Gastroesophageal sphincter (tissue), 3 donors: ENCODE data around the gene PLCH1.

ENCODE experiments used
- EP300 ChIP-seq: sonication (generic); formaldehyde crosslinking; IDR thresholded peaks from one replicate; pipeline ENCODE4 v1.6.1; 2017; ENCODE audit warnings: antibody characterized with exemption, mild to moderate bottlenecking
- POLR2A ChIP-seq, 2 donors: fragments of 450-650 bp; IDR thresholded peaks; one replicate each; pipeline ENCODE4 v1.6.1; 2017; ENCODE audit warnings: antibody characterized with exemption in 2 of 2, mild to moderate bottlenecking in 2 of 2, moderate library complexity in 1 of 2
- POLR2AphosphoS5 ChIP-seq: sonication (generic); formaldehyde crosslinking; IDR thresholded peaks from one replicate; pipeline ENCODE4 v1.6.1; 2017; ENCODE audit warnings: antibody characterized with exemption
- TF ChIP-seq, protein P1 (sequence below), 4 experiments: fragments of 200-600 bp in 2 of 4; fragments of 450-650 bp in 2 of 4; sonication (generic) in 1 of 4; IDR thresholded peaks; one replicate each; pipeline ENCODE4 v1.5.1; 2017 to 2019; ENCODE audit warnings: antibody characterized with exemption in 4 of 4, mild to moderate bottlenecking in 2 of 4, moderate library complexity in 2 of 4

DNA sequence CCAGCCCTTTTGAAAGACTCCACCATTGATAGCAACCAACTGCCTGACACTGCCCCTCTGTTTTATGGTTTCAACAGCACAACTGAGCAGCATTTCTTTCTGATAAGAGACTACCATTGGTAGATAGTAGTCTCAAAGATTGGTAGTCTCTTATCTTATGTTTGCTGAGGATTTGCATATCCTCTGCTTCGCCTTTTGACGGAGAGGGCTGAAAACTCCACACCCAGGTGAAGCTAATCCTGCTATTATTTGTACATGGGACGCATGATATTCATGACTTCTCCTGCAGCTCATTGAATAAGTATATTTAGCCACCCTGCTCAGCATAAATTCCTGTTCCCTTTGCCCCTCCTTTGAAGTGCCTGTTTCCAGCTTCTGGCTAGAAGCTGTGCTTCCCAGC lies 332.0 kb downstream of the PLCH1 start:
- TF ChIP-seq, protein P1, sequence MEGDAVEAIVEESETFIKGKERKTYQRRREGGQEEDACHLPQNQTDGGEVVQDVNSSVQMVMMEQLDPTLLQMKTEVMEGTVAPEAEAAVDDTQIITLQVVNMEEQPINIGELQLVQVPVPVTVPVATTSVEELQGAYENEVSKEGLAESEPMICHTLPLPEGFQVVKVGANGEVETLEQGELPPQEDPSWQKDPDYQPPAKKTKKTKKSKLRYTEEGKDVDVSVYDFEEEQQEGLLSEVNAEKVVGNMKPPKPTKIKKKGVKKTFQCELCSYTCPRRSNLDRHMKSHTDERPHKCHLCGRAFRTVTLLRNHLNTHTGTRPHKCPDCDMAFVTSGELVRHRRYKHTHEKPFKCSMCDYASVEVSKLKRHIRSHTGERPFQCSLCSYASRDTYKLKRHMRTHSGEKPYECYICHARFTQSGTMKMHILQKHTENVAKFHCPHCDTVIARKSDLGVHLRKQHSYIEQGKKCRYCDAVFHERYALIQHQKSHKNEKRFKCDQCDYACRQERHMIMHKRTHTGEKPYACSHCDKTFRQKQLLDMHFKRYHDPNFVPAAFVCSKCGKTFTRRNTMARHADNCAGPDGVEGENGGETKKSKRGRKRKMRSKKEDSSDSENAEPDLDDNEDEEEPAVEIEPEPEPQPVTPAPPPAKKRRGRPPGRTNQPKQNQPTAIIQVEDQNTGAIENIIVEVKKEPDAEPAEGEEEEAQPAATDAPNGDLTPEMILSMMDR (IDR thresholded peaks at IDR 0.05), result no peak
- no peak for TF ChIP-seq POLR2A (IDR thresholded peaks at IDR 0.05)
- no peak for TF ChIP-seq POLR2AphosphoS5
- TF ChIP-seq EP300, result no peak
